Testis (tissue), 3 donors: ENCODE measurements around the gene RBM5. TPM values are rescaled to one million over a fixed set of nuclear protein-coding genes. Genes with fewer than 3 reads are reported as not detected.

ENCODE experiments used
- DNase-seq: peaks from one replicate; pipeline ENCODE4 v3.0.0-alpha.2; 2019
- H3K27ac ChIP-seq, 2 donors: fragments of 200-600 bp; sonication (generic); one replicate each; pipeline ENCODE4 v1.5.1; 2019
- H3K27me3 ChIP-seq: fragments of 200-600 bp; sonication (generic); one replicate; pipeline ENCODE4 v1.5.1; 2019
- H3K36me3 ChIP-seq: fragments of 200-600 bp; sonication (generic); one replicate; pipeline ENCODE4 v1.5.1; 2017; ENCODE audit warnings: low read depth; ENCODE audit errors: missing control alignments
- H3K4me1 ChIP-seq: fragments of 200-600 bp; sonication (generic); one replicate; pipeline ENCODE4 v1.5.1; 2019
- H3K4me3 ChIP-seq, 2 donors: fragments of 200-600 bp; sonication (generic); one replicate each; pipeline ENCODE4 v1.5.1; 2017 to 2019
- H3K9me3 ChIP-seq: fragments of 200-600 bp; sonication (generic); one replicate; pipeline ENCODE4 v1.5.1; 2017
- CTCF ChIP-seq, 3 experiments: fragments of 450-650 bp in 2 of 3; fragments of 200-600 bp in 1 of 3; sonication (generic) in 1 of 3; IDR thresholded peaks; one replicate each; pipeline ENCODE4 v1.5.1; 2016 to 2019; ENCODE audit warnings: antibody characterized with exemption in 3 of 3, mild to moderate bottlenecking in 2 of 3, moderate library complexity in 1 of 3
- POLR2A ChIP-seq: fragments of 450-650 bp; IDR thresholded peaks from one replicate; pipeline ENCODE4 v1.6.1; 2017; ENCODE audit warnings: antibody characterized with exemption, mild to moderate bottlenecking, moderate library complexity
- WGBS, 2 donors: methylation state at CpG; one replicate each; pipeline ENCODE4 v1.1.5; 2018; 5-methylcytosine and 5-hydroxymethylcytosine counted together
- intact Hi-C: fragments of 100-400 bp; cut with DNase I; formaldehyde crosslinking; loops from one replicate; pipeline ENCODE4 v1.15.1; 2023; ENCODE audit warnings: low total_unique reads
- polyA plus RNA-seq: library from polyadenylated mRNA; stranded (reverse); fragments of 350-450 nt; fragmentation: Illumina TruSeq; extraction: RNeasy Lipid Tissue Mini Kit (QIAGEN cat#74804); gene quantifications from one replicate; pipeline ENCODE4 v1.2.3, GENCODE V29; 2014; ENCODE audit warnings: low read depth, low replicate concordance; ENCODE audit not compliant: insufficient read depth
- total RNA-seq, 2 donors: library from RNA; depleted of rRNA; stranded (reverse); fragments of >200 nt; gene quantifications; one replicate each; pipeline ENCODE4 v1.2.3, GENCODE V29; 2016

Gene RBM5
- total and polyA plus RNA-seq, 3 donors from 2014 or later, result 214 to 368 (median 341) TPM

- no peaks in the 10 kb centered on the region for H3K36me3 ChIP-seq
- intact Hi-C loops, result loop anchor here (5.0 kb wide), 1 partner anchor 63 kb away; no protein-coding TSS in a partner anchor
- no peaks in the 10 kb centered on the region for H3K9me3 ChIP-seq
- DNase-seq, result no peak
- no peak overlapping the region for H3K27ac ChIP-seq
- no peaks in the 10 kb centered on the region for H3K27me3 ChIP-seq
- WGBS, 2 donors, result 26 to 65% methylated on average over 2 to 12 of the region's 12 CpGs
- TF ChIP-seq CTCF (IDR thresholded peaks at IDR 0.05), result no peak
- no peak overlapping the region for H3K4me3 ChIP-seq
- H3K4me1 ChIP-seq, result peaks cover 37% of the 10 kb centered on the region
Measured at GRCh38 chr3:50124800-50125178, 36.1 kb downstream of the RBM5 start.

GRCh38 chr3:50125541-50126286 is 37.0 kb downstream of the RBM5 start:
- Histone ChIP-seq H3K4me3 (no peak overlapping the region), H3K9me3 (no peaks in the 10 kb centered on the region), H3K27ac (no peak overlapping the region), H3K36me3 (no peaks in the 10 kb centered on the region), H3K27me3 (no peaks in the 10 kb centered on the region), H3K4me1 (peaks cover 37% of the 10 kb centered on the region)
- intact Hi-C loops, result no loop called here
- TF ChIP-seq CTCF (IDR thresholded peaks at IDR 0.05) (no peak), POLR2A (no peak)
- 48 to 78% methylated on average over 6 to 9 of the region's 9 CpGs for WGBS, 2 donors
- DNase-seq, result no peak

GRCh38 chr3:50126287-50127211 is 37.8 kb downstream of the RBM5 start:
- Histone ChIP-seq H3K36me3 (no peaks in the 10 kb centered on the region), H3K9me3 (no peaks in the 10 kb centered on the region), H3K27me3 (no peaks in the 10 kb centered on the region), H3K4me3 (no peak overlapping the region), H3K27ac (no peak overlapping the region), H3K4me1 (peaks cover 37% of the 10 kb centered on the region)
- TF ChIP-seq CTCF (IDR thresholded peaks at IDR 0.05) (no peak), POLR2A (no peak)
- 43 to 51% methylated on average over 11 to 16 of the region's 16 CpGs for WGBS, 2 donors
- intact Hi-C loops, result no loop called here
- DNase-seq, result peak; percentile 64

- intact Hi-C loops, result no loop called here
- DNase-seq, result no peak
- H3K9me3 ChIP-seq, result no peaks in the 10 kb centered on the region
- H3K27me3 ChIP-seq, result no peaks in the 10 kb centered on the region
- no peaks in the 10 kb centered on the region for H3K36me3 ChIP-seq
- H3K4me3 ChIP-seq, result no peak overlapping the region
- peaks cover 33% of the 10 kb centered on the region for H3K4me1 ChIP-seq
- TF ChIP-seq CTCF (IDR thresholded peaks at IDR 0.05) (no peak), POLR2A (no peak)
- 81 to 85% methylated on average over 7 to 8 of the region's 8 CpGs for WGBS, 2 donors
- H3K27ac ChIP-seq, result no peak overlapping the region
Measured at GRCh38 chr3:50127251-50127691, 38.6 kb downstream of the RBM5 start.
